ENCODE measurements around the gene INS.

INS gene

GRCh38 chr11:2165571-2165970 is 4.6 kb upstream of the INS start:
- no peak for DNase-seq (ENCODE audit: low read depth, low spot score)

- DNase-seq (ENCODE audit: low read depth, low spot score) = no peak
These were observed 4.0 kb upstream of the INS start for GRCh38 chr11:2164861-2165555.

GRCh38 chr11:2164081-2164480 is 3.1 kb upstream of the INS start:
- DNase-seq (ENCODE audit: low read depth, low spot score) = no peak

- DNase-seq (ENCODE audit: low read depth, low spot score) = no peak
These were observed 2.5 kb upstream of the INS start for GRCh38 chr11:2163428-2163978.

GRCh38 chr11:2159536-2160413 is 1.2 kb downstream of the INS start:
- DNase-seq (ENCODE audit: low read depth, low spot score) = no peak

GRCh38 chr11:2158966-2159365 is 2.0 kb downstream of the INS start:
- no peak for DNase-seq (ENCODE audit: low read depth, low spot score)

- DNase-seq (ENCODE audit: low read depth, low spot score) = no peak
These were observed 2.7 kb downstream of the INS start for GRCh38 chr11:2158296-2158737.

GRCh38 chr11:2157294-2158040 is 3.5 kb downstream of the INS start:
- DNase-seq (ENCODE audit: low read depth, low spot score) = no peak

- DNase-seq (ENCODE audit: low read depth, low spot score) = no peak
These were observed 4.4 kb downstream of the INS start for GRCh38 chr11:2156416-2157182.

- no peak for DNase-seq (ENCODE audit: low read depth, low spot score)
These were observed 5.5 kb downstream of the INS start for GRCh38 chr11:2155511-2155910.

GRCh38 chr11:2154889-2155288 is 6.1 kb downstream of the INS start:
- DNase-seq (ENCODE audit: low read depth, low spot score) = no peak

GRCh38 chr11:2154195-2154585 is 6.8 kb downstream of the INS start:
- DNase-seq (ENCODE audit: low read depth, low spot score) = no peak

- DNase-seq (ENCODE audit: low read depth, low spot score) = no peak
These were observed 7.3 kb downstream of the INS start for GRCh38 chr11:2153581-2154194.

- peak; percentile 56 for DNase-seq (ENCODE audit: low read depth, low spot score)
These were observed 9.3 kb downstream of the INS start for GRCh38 chr11:2151500-2152257.

- DNase-seq (ENCODE audit: low read depth, low spot score) = no peak
These were observed 10.9 kb downstream of the INS start for GRCh38 chr11:2149864-2150847.

- DNase-seq (ENCODE audit: low read depth, low spot score) = no peak
These were observed 11.5 kb downstream of the INS start for GRCh38 chr11:2149460-2149859.

GRCh38 chr11:2148595-2148994 is 12.4 kb downstream of the INS start:
- DNase-seq (ENCODE audit: low read depth, low spot score) = no peak

- no peak for DNase-seq (ENCODE audit: low read depth, low spot score)
These were observed 13.6 kb downstream of the INS start for GRCh38 chr11:2147391-2147790.

GRCh38 chr11:2146051-2146450 is 15.0 kb downstream of the INS start:
- DNase-seq (ENCODE audit: low read depth, low spot score) = no peak
